HepG2 (cell line): ENCODE data around the gene HK2. TPM values are rescaled to one million over a fixed set of nuclear protein-coding genes. Genes with fewer than 3 reads are reported as not detected.

ENCODE experiments used
- ATAC-seq: fragments of 200-7000 bp; cut with Tn5 transposase; 3 replicates; pipeline ENCODE4 v1.9.1; 2020; ENCODE audit warnings: mild to moderate bottlenecking, moderate library complexity
- BruUV-seq: library from RNA; stranded (reverse); fragments of 400-500 nt; replicated peaks from 2 replicates; lab custom pipeline; 2021; lab: Mats Ljungman, UMichigan
- CTCF ChIA-PET: fragments of 300-600 bp; formaldehyde crosslinking; extraction: SDS; loops from one replicate; lab custom pipeline; 2021; ENCODE audit warnings: low total read pairs, inconsistent platforms, low intra/inter-chr PET ratio; lab: Yijun Ruan, JAX
- POLR2A ChIA-PET: fragments of 350-600 bp; sonication (Branson Sonifier 250); formaldehyde crosslinking; loops from one replicate; lab custom pipeline; 2020; ENCODE audit warnings: antibody characterized with exemption, inconsistent platforms; lab: Yijun Ruan, JAX
- DNase-seq: peaks from one replicate; pipeline ENCODE4 v3.0.0-alpha.2; 2015; ENCODE audit warnings: low spot score
- FAIRE-seq: peaks from 3 replicates; lab custom pipeline; 2011; peaks lifted over from hg19 to GRCh38; lab: Jason Lieb, UNC
- H2AFZ ChIP-seq: one replicate; pipeline ENCODE4 v1.6.1; 2011; ENCODE audit warnings: low read length, inconsistent platforms
- H3K27ac ChIP-seq: fragments of 300-600 bp; 3 replicates; pipeline ENCODE4 v1.8.0; 2011; ENCODE audit warnings: mixed run types, mild to moderate bottlenecking, mixed read lengths, low read length, inconsistent platforms; ENCODE audit not compliant: insufficient read depth; ENCODE audit errors: extremely low read length
- H3K27me3 ChIP-seq, 2 experiments: fragments of 200-600 bp in 1 of 2; 2 replicates in 1 of 2; 3 replicates in 1 of 2; pipeline versions ENCODE4 v1.6.0 to v1.8.0; 2011; ENCODE audit warnings: low read length in 2 of 2, mild to moderate bottlenecking in 2 of 2, moderate library complexity in 2 of 2, inconsistent platforms in 1 of 2; ENCODE audit not compliant: insufficient read depth in 2 of 2, control insufficient read depth in 1 of 2
- H3K36me3 ChIP-seq, 2 experiments: fragments of 200-600 bp in 1 of 2; replicated peaks in 1 of 2; 2 replicates in 1 of 2; 3 replicates in 1 of 2; pipeline versions ENCODE4 v1.5.1 to v1.8.0; 2011; ENCODE audit warnings: low read length in 2 of 2, inconsistent platforms in 1 of 2; ENCODE audit not compliant: insufficient read depth in 2 of 2, control insufficient read depth in 1 of 2
- H3K4me1 ChIP-seq: 2 replicates; pipeline ENCODE4 v1.5.1; 2012; ENCODE audit warnings: low read length, inconsistent platforms; ENCODE audit not compliant: insufficient read depth
- H3K4me2 ChIP-seq: 2 replicates; pipeline ENCODE4 v1.6.0; 2011; ENCODE audit warnings: low read depth, low read length, inconsistent platforms
- H3K4me3 ChIP-seq, 3 experiments: fragments of 200-600 bp in 1 of 3; sonication (generic), shearing (Covaris generic) in 1 of 3; replicated peaks in 1 of 3; 2 replicates each; pipeline ENCODE4 v1.5.1; 2011 to 2016; ENCODE audit warnings: low read length in 3 of 3, inconsistent platforms in 2 of 3, low read depth in 2 of 3, mild to moderate bottlenecking in 2 of 3, control low read depth in 1 of 3, mixed read lengths in 1 of 3; ENCODE audit not compliant: insufficient read depth in 1 of 3
- H3K79me2 ChIP-seq: one replicate; pipeline ENCODE4 v1.6.1; 2011; ENCODE audit warnings: low read length, inconsistent platforms; ENCODE audit not compliant: insufficient read depth
- H3K9ac ChIP-seq: 2 replicates; pipeline ENCODE4 v1.6.0; 2011; ENCODE audit warnings: mild to moderate bottlenecking, low read depth, low read length, inconsistent platforms; ENCODE audit not compliant: insufficient read depth
- H3K9me3 ChIP-seq: 2 replicates; pipeline ENCODE4 v1.5.1; 2012; ENCODE audit warnings: mild to moderate bottlenecking, low read length
- H4K20me1 ChIP-seq: 2 replicates; pipeline ENCODE4 v1.6.0; 2011; ENCODE audit warnings: inconsistent platforms, mild to moderate bottlenecking, low read length, moderate library complexity; ENCODE audit not compliant: insufficient read depth
- ARNT2 ChIP-seq: sonication (generic); formaldehyde crosslinking; IDR thresholded peaks from 2 replicates; pipeline ENCODE4 v1.8.0; 2022; ENCODE audit warnings: mild to moderate bottlenecking, low read depth, missing genetic modification reagents, moderate library complexity
- FOSL2 ChIP-seq: sonication (generic); formaldehyde crosslinking; IDR thresholded peaks from 2 replicates; pipeline ENCODE4 v1.4.0; 2020; ENCODE audit warnings: missing genetic modification reagents
- PAWR ChIP-seq: sonication (generic); formaldehyde crosslinking; IDR thresholded peaks from 2 replicates; pipeline ENCODE4 v1.4.0; 2020; ENCODE audit warnings: missing genetic modification reagents, mild to moderate bottlenecking, borderline replicate concordance
- RBM22 ChIP-seq: fragments of 200-400 bp; formaldehyde crosslinking; optimal IDR thresholded peaks from 2 replicates; pipeline ENCODE3; 2017; ENCODE audit warnings: mild to moderate bottlenecking, low read length, moderate library complexity
- SAP130 ChIP-seq: IDR thresholded peaks from 2 replicates; pipeline ENCODE4 v1.6.1; 2016; ENCODE audit warnings: low read depth
- XBP1 ChIP-seq: sonication (generic); formaldehyde crosslinking; IDR thresholded peaks from 2 replicates; pipeline ENCODE4 v1.5.0; 2020; ENCODE audit warnings: missing genetic modification reagents
- ZNF772 ChIP-seq: sonication (generic); formaldehyde crosslinking; IDR thresholded peaks from 2 replicates; pipeline ENCODE4 v1.5.0; 2020; ENCODE audit warnings: mild to moderate bottlenecking, missing genetic modification reagents
- ZNF891 ChIP-seq: sonication (generic); formaldehyde crosslinking; IDR thresholded peaks from 2 replicates; pipeline ENCODE4 v1.5.0; 2020; ENCODE audit warnings: mild to moderate bottlenecking, missing genetic modification reagents
- WGBS: methylation state at CpG from one replicate; pipeline ENCODE4 v1.1.6; 2017; ENCODE audit warnings: low lambda C conversion rate; 5-methylcytosine and 5-hydroxymethylcytosine counted together
- in situ Hi-C: cut with HindIII; loops from 2 replicates; pipeline ENCODE4 v1.10.0; 2017; ENCODE audit warnings: low pct_unique_long_range_greater_than_20kb; ENCODE audit not compliant: extremely low pct_ligation_motif_present
- intact Hi-C: fragments of 100-400 bp; cut with micrococcal nuclease; formaldehyde crosslinking; loops from one replicate; pipeline ENCODE4 v1.10.0; 2022; ENCODE audit not compliant: unreplicated experiment
- polyA plus RNA-seq, 8 experiments: library from polyadenylated mRNA; depleted of rRNA in 3 of 8; stranded (reverse) in 7 of 8; unstranded in 1 of 8; fragments of >200 nt; fragmentation: Illumina TruSeq in 4 of 8; extraction: Trizol in 4 of 8; gene quantifications; 2 replicates each; pipeline versions ENCODE4 v1.2.1 to v1.2.3, GENCODE V29; 2011 to 2016; ENCODE audit warnings: low read depth in 4 of 8, missing spikeins in 1 of 8, mixed read lengths in 1 of 8; ENCODE audit not compliant: insufficient read depth in 1 of 8
- total RNA-seq, 5 experiments: library from RNA; depleted of rRNA; stranded (reverse); fragments of >200 nt; fragmentation: Illumina TruSeq; extraction: Trizol; gene quantifications; 2 replicates each; pipeline ENCODE4 v1.2.3, GENCODE V29; 2016; ENCODE audit warnings: low read depth in 1 of 5
- TF ChIP-seq, protein P1 (sequence below): sonication (generic); formaldehyde crosslinking; IDR thresholded peaks from 2 replicates; pipeline ENCODE4 v1.5.1; 2020; ENCODE audit warnings: mild to moderate bottlenecking, missing genetic modification reagents, moderate library complexity
- TF ChIP-seq, protein P2 (sequence below): IDR thresholded peaks from 2 replicates; pipeline ENCODE4 v1.6.1; 2016; ENCODE audit warnings: missing genetic modification reagents, missing compliant biosample characterization
- TF ChIP-seq, protein P3 (sequence below): sonication (generic); formaldehyde crosslinking; IDR thresholded peaks from 2 replicates; pipeline ENCODE4 v1.5.0; 2020; ENCODE audit warnings: missing genetic modification reagents, mild to moderate bottlenecking, borderline replicate concordance

Gene HK2
- total and polyA plus RNA-seq, 2 of the 13 experiments (the other 11 are each of a cell fraction or from before 2014, with no cell fraction given): 13.2 to 101 TPM

DNA sequence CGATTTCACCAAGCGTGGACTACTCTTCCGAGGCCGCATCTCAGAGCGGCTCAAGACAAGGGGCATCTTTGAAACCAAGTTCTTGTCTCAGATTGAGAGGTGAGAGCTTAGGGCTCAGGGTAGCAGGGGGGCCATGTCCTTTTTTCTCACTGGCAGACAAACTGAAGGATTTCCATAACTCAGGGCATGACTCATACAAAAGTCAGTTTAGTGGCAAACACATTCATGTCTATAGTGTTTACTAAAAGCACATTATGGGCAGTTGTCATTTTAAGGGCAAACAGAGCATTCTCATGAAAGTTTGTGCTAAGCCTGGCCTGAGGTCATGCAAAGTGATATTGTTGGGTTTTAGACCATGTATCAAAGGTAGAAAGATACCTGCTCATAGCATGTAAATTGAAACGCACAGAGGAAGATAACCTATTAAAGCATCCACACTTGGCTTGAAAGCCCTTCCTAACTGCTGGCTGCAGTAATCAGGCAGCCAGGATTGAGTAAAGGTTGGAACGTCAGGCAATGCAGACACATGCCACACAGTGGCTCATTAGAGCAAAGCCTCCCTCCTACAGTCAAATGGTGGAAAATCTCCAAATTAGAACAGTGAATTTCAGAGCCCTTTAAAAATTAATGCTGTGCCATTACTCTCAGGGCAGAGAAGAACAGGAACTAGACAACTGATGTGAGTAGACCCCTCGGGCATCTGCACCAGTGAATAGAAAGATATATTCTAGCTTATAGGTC is 54.2 kb downstream of the HK2 start:
- Histone ChIP-seq H3K9ac (no peak overlapping the region), H3K79me2 (no peaks in the 10 kb centered on the region), H3K9me3 (no peaks in the 10 kb centered on the region), H3K27ac (no peak overlapping the region), H3K36me3 (peaks cover 57 to 89% of the 10 kb centered on the region in 2 experiments), H3K4me1 (no peaks in the 10 kb centered on the region), H2AFZ (no peak overlapping the region), H3K27me3 (no peaks in the 10 kb centered on the region), H3K4me3 (no peak overlapping the region), H3K4me2 (no peak overlapping the region), H4K20me1 (no peaks in the 10 kb centered on the region)
- BruUV-seq: no TSS peak
- POLR2A ChIA-PET: no interaction called here
- in situ Hi-C loops: no loop called here
- intact Hi-C loops: no loop called here
- TF ChIP-seq PAWR (CRISPR knock-in tag): no peak
- TF ChIP-seq SAP130: 0 out of 2 replicates have a peak, but pooled peaks have one; percentile 20
- TF ChIP-seq FOSL2: 0 out of 2 replicates have a peak, but pooled peaks have one; percentile 31
- peak; percentile 5 for TF ChIP-seq RBM22
- ATAC-seq: no peak
- no peak for DNase-seq
- CTCF ChIA-PET: no interaction called here
- 96% methylated on average over 8 of the region's 8 CpGs for WGBS
- no peak for FAIRE-seq

DNA sequence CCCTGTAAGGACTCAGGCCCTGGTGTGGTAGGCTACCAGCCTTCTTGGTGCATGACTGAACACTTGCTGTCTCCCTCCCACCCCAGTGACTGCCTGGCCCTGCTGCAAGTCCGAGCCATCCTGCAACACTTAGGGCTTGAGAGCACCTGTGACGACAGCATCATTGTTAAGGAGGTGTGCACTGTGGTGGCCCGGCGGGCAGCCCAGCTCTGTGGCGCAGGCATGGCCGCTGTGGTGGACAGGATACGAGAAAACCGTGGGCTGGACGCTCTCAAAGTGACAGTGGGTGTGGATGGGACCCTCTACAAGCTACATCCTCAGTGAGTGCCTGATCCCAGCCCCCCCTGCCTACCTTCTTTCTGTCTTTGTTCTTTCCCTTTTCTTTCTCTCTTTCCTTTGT is 55.2 kb downstream of the HK2 start:
- Histone ChIP-seq H3K4me3 (no peak overlapping the region), H3K9me3 (no peaks in the 10 kb centered on the region), H3K4me2 (no peak overlapping the region), H3K4me1 (no peaks in the 10 kb centered on the region), H3K79me2 (no peaks in the 10 kb centered on the region), H3K27me3 (no peaks in the 10 kb centered on the region), H2AFZ (no peak overlapping the region), H4K20me1 (no peaks in the 10 kb centered on the region), H3K9ac (no peak overlapping the region), H3K27ac (no peak overlapping the region), H3K36me3 (peaks cover 55 to 81% of the 10 kb centered on the region in 2 experiments)
- no peak for DNase-seq
- FAIRE-seq: no peak
- no peak; the same call in 2 of the 3 replicates for ATAC-seq
- CTCF ChIA-PET: no interaction called here
- no TSS peak for BruUV-seq
- 96% methylated on average over 8 of the region's 9 CpGs for WGBS
- POLR2A ChIA-PET: no interaction called here
- in situ Hi-C loops (no loop called here), intact Hi-C loops (no loop called here)
- TF ChIP-seq ZNF891 (0 out of 2 replicates have a peak, but pooled peaks have one; percentile 24), XBP1 (no peak), RBM22 (peak; percentile 76), ARNT2 (CRISPR knock-in tag) (no peak), ZNF772 (0 out of 2 replicates have a peak, but pooled peaks have one; percentile 29)
- TF ChIP-seq, protein P1, sequence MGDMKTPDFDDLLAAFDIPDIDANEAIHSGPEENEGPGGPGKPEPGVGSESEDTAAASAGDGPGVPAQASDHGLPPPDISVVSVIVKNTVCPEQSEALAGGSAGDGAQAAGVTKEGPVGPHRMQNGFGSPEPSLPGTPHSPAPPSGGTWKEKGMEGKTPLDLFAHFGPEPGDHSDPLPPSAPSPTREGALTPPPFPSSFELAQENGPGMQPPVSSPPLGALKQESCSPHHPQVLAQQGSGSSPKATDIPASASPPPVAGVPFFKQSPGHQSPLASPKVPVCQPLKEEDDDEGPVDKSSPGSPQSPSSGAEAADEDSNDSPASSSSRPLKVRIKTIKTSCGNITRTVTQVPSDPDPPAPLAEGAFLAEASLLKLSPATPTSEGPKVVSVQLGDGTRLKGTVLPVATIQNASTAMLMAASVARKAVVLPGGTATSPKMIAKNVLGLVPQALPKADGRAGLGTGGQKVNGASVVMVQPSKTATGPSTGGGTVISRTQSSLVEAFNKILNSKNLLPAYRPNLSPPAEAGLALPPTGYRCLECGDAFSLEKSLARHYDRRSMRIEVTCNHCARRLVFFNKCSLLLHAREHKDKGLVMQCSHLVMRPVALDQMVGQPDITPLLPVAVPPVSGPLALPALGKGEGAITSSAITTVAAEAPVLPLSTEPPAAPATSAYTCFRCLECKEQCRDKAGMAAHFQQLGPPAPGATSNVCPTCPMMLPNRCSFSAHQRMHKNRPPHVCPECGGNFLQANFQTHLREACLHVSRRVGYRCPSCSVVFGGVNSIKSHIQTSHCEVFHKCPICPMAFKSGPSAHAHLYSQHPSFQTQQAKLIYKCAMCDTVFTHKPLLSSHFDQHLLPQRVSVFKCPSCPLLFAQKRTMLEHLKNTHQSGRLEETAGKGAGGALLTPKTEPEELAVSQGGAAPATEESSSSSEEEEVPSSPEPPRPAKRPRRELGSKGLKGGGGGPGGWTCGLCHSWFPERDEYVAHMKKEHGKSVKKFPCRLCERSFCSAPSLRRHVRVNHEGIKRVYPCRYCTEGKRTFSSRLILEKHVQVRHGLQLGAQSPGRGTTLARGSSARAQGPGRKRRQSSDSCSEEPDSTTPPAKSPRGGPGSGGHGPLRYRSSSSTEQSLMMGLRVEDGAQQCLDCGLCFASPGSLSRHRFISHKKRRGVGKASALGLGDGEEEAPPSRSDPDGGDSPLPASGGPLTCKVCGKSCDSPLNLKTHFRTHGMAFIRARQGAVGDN (CRISPR knock-in tag): peak; percentile 29; the same call in 1 of the 2 replicates
- TF ChIP-seq, protein P2, sequence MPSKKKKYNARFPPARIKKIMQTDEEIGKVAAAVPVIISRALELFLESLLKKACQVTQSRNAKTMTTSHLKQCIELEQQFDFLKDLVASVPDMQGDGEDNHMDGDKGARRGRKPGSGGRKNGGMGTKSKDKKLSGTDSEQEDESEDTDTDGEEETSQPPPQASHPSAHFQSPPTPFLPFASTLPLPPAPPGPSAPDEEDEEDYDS (CRISPR knock-in tag): no peak
- TF ChIP-seq, protein P3, sequence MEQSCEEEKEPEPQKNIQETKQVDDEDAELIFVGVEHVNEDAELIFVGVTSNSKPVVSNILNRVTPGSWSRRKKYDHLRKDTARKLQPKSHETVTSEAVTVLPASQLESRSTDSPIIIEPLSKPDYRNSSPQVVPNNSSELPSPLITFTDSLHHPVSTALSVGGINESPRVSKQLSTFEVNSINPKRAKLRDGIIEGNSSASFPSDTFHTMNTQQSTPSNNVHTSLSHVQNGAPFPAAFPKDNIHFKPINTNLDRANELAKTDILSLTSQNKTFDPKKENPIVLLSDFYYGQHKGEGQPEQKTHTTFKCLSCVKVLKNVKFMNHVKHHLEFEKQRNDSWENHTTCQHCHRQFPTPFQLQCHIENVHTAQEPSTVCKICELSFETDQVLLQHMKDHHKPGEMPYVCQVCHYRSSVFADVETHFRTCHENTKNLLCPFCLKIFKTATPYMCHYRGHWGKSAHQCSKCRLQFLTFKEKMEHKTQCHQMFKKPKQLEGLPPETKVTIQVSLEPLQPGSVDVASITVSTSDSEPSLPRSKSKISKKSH (CRISPR knock-in tag): 0 out of 2 replicates have a peak, but pooled peaks have one; percentile 59
